ENCODE results near the gene AFAP1.

GRCh38 chr4:7817877-7818398 lies 121.7 kb downstream of the AFAP1 start:
- TF ChIP-seq USF2 (CRISPR knock-in tag; IDR thresholded peaks at IDR 0.05) (no peak), PRRX2 (CRISPR knock-in tag; IDR thresholded peaks at IDR 0.05) (no peak), CTCF (IDR thresholded peaks at IDR 0.05) (no peak), MAX (CRISPR knock-in tag; IDR thresholded peaks at IDR 0.05) (no peak), FOXK1 (CRISPR knock-in tag; IDR thresholded peaks at IDR 0.05) (no peak), SP1 (CRISPR knock-in tag; conservative IDR thresholded peaks at IDR 0.05) (no peak), JAZF1 (CRISPR knock-in tag; IDR thresholded peaks at IDR 0.05) (no peak), E2F5 (CRISPR knock-in tag; IDR thresholded peaks at IDR 0.05) (no peak), ATF1 (CRISPR knock-in tag; IDR thresholded peaks at IDR 0.05) (no peak), CBFB (CRISPR knock-in tag; IDR thresholded peaks at IDR 0.05; ENCODE audit: low read depth) (no peak)
